ENCODE measurements around the gene VWDE.

GRCh38 chr7:12314199-12314598, 89.5 kb downstream of the VWDE start:
- TF ChIP-seq, protein P1, sequence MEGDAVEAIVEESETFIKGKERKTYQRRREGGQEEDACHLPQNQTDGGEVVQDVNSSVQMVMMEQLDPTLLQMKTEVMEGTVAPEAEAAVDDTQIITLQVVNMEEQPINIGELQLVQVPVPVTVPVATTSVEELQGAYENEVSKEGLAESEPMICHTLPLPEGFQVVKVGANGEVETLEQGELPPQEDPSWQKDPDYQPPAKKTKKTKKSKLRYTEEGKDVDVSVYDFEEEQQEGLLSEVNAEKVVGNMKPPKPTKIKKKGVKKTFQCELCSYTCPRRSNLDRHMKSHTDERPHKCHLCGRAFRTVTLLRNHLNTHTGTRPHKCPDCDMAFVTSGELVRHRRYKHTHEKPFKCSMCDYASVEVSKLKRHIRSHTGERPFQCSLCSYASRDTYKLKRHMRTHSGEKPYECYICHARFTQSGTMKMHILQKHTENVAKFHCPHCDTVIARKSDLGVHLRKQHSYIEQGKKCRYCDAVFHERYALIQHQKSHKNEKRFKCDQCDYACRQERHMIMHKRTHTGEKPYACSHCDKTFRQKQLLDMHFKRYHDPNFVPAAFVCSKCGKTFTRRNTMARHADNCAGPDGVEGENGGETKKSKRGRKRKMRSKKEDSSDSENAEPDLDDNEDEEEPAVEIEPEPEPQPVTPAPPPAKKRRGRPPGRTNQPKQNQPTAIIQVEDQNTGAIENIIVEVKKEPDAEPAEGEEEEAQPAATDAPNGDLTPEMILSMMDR (IDR thresholded peaks at IDR 0.05; ENCODE audit: extremely low read depth in 1 of 2, insufficient read depth in 1 of 2, low read depth in 1 of 2, low read length in 2 of 2): no peak
- no peak for TF ChIP-seq POLR2A (IDR thresholded peaks at IDR 0.05; ENCODE audit: low read depth, low read length)
- no peak for TF ChIP-seq MAX (IDR thresholded peaks at IDR 0.05; ENCODE audit: insufficient read depth, insufficient read length)
